Heart right ventricle (tissue), 16 donors: Measurements from ENCODE around the gene ADCY2. TPM values are rescaled to one million over a fixed set of nuclear protein-coding genes. Genes with fewer than 3 reads are reported as not detected.

Experiments
- ATAC-seq, 8 donors: fragments of 200-7000 bp; cut with Tn5 transposase; one replicate each; pipeline ENCODE4 v1.9.1; 2020; ENCODE audit warnings: mild to moderate bottlenecking in 8 of 8, moderate library complexity in 8 of 8, moderate number of reproducible peaks in 1 of 8
- DNase-seq, 2 donors: peaks; one replicate each; pipeline ENCODE4 v3.0.0-alpha.2; 2020
- H3K27ac ChIP-seq, 10 donors: fragments of 200-600 bp; sonication (generic) in 2 of 10; one replicate each; pipeline versions ENCODE4 v1.5.0 to v1.8.0; 2020 to 2022; ENCODE audit warnings: mild to moderate bottlenecking in 3 of 10
- H3K27me3 ChIP-seq, 7 donors: fragments of 200-600 bp; one replicate each; pipeline ENCODE4 v1.8.0; 2021 to 2022; ENCODE audit warnings: mild to moderate bottlenecking in 2 of 7
- H3K36me3 ChIP-seq, 9 donors: fragments of 200-600 bp; sonication (generic) in 1 of 9; one replicate each; pipeline versions ENCODE4 v1.5.0 to v1.8.0; 2020 to 2022; ENCODE audit warnings: mild to moderate bottlenecking in 2 of 9
- H3K4me1 ChIP-seq, 9 donors: fragments of 200-600 bp; sonication (generic) in 1 of 9; one replicate each; pipeline versions ENCODE4 v1.5.0 to v1.8.0; 2020 to 2022; ENCODE audit warnings: mild to moderate bottlenecking in 4 of 9
- H3K4me3 ChIP-seq, 10 donors: fragments of 200-600 bp; sonication (generic) in 2 of 10; one replicate each; pipeline versions ENCODE4 v1.5.0 to v1.8.0; 2020 to 2022; ENCODE audit warnings: mild to moderate bottlenecking in 7 of 10, moderate library complexity in 2 of 10
- H3K9me3 ChIP-seq, 11 donors: fragments of 200-600 bp in 10 of 11; sonication (generic) in 2 of 11; one replicate each; pipeline versions ENCODE4 v1.5.0 to v1.8.0; 2013 to 2022; ENCODE audit warnings: mild to moderate bottlenecking in 2 of 11, control low read depth in 1 of 11, moderate library complexity in 1 of 11
- WGBS, 2 donors: extraction: QIAGEN DNeasy Blood & Tissue Kit; methylation state at CpG; one replicate each; pipeline ENCODE4 v1.1.7; 2013; ENCODE audit warnings: inconsistent platforms in 1 of 2; 5-methylcytosine and 5-hydroxymethylcytosine counted together
- intact Hi-C, 10 donors: fragments of 100-400 bp; cut with DNase I; formaldehyde crosslinking; loops; one replicate each; pipeline versions ENCODE4 v1.11.1 to v1.14.2; 2022
- polyA plus RNA-seq, 2 donors: library from polyadenylated mRNA; stranded (reverse); fragments of 200-250 nt; gene quantifications; one replicate each; pipeline ENCODE4 v1.2.3, GENCODE V29; 2013
- total RNA-seq, 10 donors: library from RNA; stranded (reverse); fragmentation: NEBNext Ultra II Directional in 3 of 10; extraction: Animal tissue kit (Norgen Biotek cat#: 25700) in 3 of 10; gene quantifications; one replicate each; pipeline versions ENCODE4 v1.2.1 to v1.2.4, GENCODE V29; 2021 to 2023
- TF ChIP-seq, protein P1 (sequence below), 9 donors: fragments of 200-600 bp; sonication (generic) in 2 of 9; IDR thresholded peaks; one replicate each; pipeline versions ENCODE4 v1.5.0 to v1.8.0; 2021 to 2022; ENCODE audit warnings: antibody characterized with exemption in 9 of 9, mild to moderate bottlenecking in 5 of 9, moderate library complexity in 1 of 9
- donor health status: Arrhythmogenic right ventricular cardiomyopathy.
- donor health status: ischemic (EF 13 %, LVEDD 7.1; RV severe dilation, severe dysfunction).
- donor health status: healthy with polysubstance abuse.
- donor health status: DM: no; HTN: yes; CAD: no.
- donor health status: DM: no; HTN: no; CAD: no.
- donor health status: ischemic (EF 25% LVEDD 6.9; RV normal size, moderate dysfunction).
- donor health status: ischemic (EF 25% LVEDD 5.7; RV mildly dilated, moderate dysfunction).
- donor health status: healthy.
- donor health status: DM: yes; HTN: yes; CAD: no.
- donor health status: Ischemic cardiomyopathy.
- donor health status: ischemic (EF 35%, LVEDD 5.7; RV mildly dilated, moderate dysfunction).
- donor health status: nonischemic (EF 11% LVEDD 7.7; RV severe dilation, severe dysfunction).
- donor health status: DM: yes; HTN: yes; CAD: no.
- donor health status: PGD.
- donor health status: ischemic (EF 29% LVEDD 5.4; RV normal size, mild dysfunction).
- donor health status: nonischemic (EF 23%, LVEDD 6.1; RV moderate dilation, normal function).

The ADCY2 gene
- total and polyA plus RNA-seq, 12 donors = 0.04 to 0.90 (median 0.17) TPM

DNA sequence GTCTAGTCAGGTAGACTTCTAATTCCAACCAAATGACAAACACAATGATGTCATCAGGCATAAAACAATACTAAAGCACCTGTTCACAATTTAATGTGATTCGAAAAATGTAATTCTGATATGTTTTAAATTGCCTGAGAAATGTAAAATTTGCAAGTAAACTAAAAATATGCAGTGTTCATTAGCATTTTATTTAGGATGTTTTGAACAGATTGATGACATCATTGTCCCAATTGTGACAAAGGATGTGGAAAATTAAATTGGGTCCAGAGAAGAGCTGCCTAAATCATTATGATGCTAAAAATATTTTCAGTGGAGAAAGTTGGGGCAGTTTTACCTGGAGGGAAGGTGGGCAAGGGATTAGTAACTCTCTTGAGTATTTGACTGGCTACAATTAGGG is 368.5 kb downstream of the ADCY2 start:
- no peaks in the 10 kb centered on the region for H3K4me1 ChIP-seq
- intact Hi-C loops = no loop called here

DNA sequence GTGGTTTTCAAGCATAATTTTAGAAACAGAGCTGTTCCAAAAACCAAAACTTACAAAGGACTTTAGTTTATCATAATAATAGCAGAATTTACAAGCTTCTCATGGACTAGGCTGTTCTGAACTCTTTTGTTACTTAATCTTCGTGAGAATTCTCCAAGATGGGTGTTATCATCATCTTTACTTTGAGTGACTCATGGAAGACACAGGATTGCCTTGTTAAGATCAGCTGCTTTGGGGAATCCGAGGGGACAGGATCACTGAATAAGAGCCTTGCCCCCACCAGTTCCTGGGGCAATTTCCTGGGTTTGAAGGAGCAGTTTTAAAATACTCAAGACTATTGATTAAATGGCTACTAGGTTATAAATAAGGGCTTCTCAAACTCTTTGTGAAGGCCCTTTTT is 374.5 kb downstream of the ADCY2 start:
- no peak overlapping the region for H3K27ac ChIP-seq
- no peak for ATAC-seq
- H3K36me3 ChIP-seq = no peaks in the 10 kb centered on the region
- H3K9me3 ChIP-seq = no peaks in the 10 kb centered on the region
- peaks cover 0 to 25% (median 4%) of the 10 kb centered on the region in 7 donors for H3K27me3 ChIP-seq
- no peak overlapping the region for H3K4me3 ChIP-seq
- WGBS, 2 donors = 50% methylated on average over 2 of the region's 2 CpGs
- no peak for DNase-seq
- H3K4me1 ChIP-seq = no peaks in the 10 kb centered on the region
- TF ChIP-seq, protein P1, sequence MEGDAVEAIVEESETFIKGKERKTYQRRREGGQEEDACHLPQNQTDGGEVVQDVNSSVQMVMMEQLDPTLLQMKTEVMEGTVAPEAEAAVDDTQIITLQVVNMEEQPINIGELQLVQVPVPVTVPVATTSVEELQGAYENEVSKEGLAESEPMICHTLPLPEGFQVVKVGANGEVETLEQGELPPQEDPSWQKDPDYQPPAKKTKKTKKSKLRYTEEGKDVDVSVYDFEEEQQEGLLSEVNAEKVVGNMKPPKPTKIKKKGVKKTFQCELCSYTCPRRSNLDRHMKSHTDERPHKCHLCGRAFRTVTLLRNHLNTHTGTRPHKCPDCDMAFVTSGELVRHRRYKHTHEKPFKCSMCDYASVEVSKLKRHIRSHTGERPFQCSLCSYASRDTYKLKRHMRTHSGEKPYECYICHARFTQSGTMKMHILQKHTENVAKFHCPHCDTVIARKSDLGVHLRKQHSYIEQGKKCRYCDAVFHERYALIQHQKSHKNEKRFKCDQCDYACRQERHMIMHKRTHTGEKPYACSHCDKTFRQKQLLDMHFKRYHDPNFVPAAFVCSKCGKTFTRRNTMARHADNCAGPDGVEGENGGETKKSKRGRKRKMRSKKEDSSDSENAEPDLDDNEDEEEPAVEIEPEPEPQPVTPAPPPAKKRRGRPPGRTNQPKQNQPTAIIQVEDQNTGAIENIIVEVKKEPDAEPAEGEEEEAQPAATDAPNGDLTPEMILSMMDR (IDR thresholded peaks at IDR 0.05) = no peak
- intact Hi-C loops = no loop called here

More for the DNA sequence above, 368.5 kb downstream of the ADCY2 start:
- no peak for ATAC-seq
- Histone ChIP-seq H3K4me3 (no peak overlapping the region), H3K36me3 (no peaks in the 10 kb centered on the region), H3K27me3 (peaks cover 0 to 29% (median 7%) of the 10 kb centered on the region in 7 donors), H3K27ac (no peak overlapping the region), H3K9me3 (no peaks in the 10 kb centered on the region)
- TF ChIP-seq, protein P1 (IDR thresholded peaks at IDR 0.05) = no peak
- DNase-seq = no peak
- 52 to 53% methylated on average over 1 of the region's 1 CpG for WGBS, 2 donors

DNA sequence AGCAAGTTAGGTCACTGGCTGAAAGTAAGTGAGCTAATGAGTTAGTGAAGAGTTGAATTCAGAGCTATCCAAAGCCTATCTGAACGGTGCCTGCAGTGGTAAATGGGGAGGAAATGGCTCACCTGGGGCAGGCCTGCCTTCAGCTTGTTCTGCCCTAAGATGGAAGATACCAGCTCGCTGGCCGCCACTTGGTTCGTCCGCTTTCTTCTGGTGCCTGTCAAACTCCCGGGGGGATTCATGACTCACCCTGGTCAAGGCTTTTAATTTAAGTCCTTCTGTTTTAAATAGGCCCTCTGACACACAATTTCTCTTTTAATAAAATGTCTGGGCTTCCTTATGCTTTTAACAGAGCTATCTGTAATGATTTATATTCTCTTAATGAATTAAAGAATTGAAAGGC is 376.2 kb downstream of the ADCY2 start:
- intact Hi-C loops = no loop called here
- no peaks in the 10 kb centered on the region for H3K4me1 ChIP-seq
- H3K27ac ChIP-seq = no peak overlapping the region
- H3K4me3 ChIP-seq = no peak overlapping the region
- DNase-seq = no peak
- TF ChIP-seq, protein P1 (IDR thresholded peaks at IDR 0.05) = no peak
- H3K36me3 ChIP-seq = no peaks in the 10 kb centered on the region
- H3K27me3 ChIP-seq = peaks cover 0 to 9% (median 3%) of the 10 kb centered on the region in 7 donors
- H3K9me3 ChIP-seq = no peaks in the 10 kb centered on the region
- 80% methylated on average over 6 of the region's 6 CpGs for WGBS, 2 donors
- ATAC-seq = no peak

DNA sequence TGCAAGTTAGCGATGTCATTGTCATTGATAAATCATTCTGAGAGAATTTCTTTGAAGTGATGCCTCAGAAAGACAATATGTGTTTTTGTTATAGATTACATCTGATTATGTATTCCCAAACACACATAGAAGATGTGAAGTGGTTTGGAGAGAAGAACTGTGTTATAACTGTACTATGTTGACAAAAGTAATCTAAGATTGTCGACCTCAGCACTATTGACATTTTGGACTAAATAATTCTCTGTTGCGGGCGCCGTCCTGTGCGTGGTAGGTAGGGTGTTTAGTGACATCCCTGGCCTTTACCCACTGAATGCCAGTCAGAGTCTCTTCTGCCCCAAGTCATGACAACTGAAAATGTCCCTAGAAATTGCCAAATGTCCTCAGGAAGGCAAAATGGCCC is 377.2 kb downstream of the ADCY2 start:
- TF ChIP-seq, protein P1 (IDR thresholded peaks at IDR 0.05) = no peak
- DNase-seq (no peak), ATAC-seq (no peak)
- Histone ChIP-seq H3K4me1 (no peaks in the 10 kb centered on the region), H3K36me3 (no peaks in the 10 kb centered on the region), H3K4me3 (no peak overlapping the region), H3K27me3 (peaks cover 0 to 8% (median 5%) of the 10 kb centered on the region in 7 donors), H3K9me3 (no peaks in the 10 kb centered on the region), H3K27ac (no peak overlapping the region)
- WGBS, 2 donors = 91% methylated on average over 6 of the region's 6 CpGs
- intact Hi-C loops = no loop called here
